ENCODE measurements around the gene AMH. TPM values are rescaled to one million over a fixed set of nuclear protein-coding genes. Genes with fewer than 3 reads are reported as not detected.

Gene AMH
- total RNA-seq, 2 donors from 2014 or later: 2.8 to 3.5 TPM

DNA sequence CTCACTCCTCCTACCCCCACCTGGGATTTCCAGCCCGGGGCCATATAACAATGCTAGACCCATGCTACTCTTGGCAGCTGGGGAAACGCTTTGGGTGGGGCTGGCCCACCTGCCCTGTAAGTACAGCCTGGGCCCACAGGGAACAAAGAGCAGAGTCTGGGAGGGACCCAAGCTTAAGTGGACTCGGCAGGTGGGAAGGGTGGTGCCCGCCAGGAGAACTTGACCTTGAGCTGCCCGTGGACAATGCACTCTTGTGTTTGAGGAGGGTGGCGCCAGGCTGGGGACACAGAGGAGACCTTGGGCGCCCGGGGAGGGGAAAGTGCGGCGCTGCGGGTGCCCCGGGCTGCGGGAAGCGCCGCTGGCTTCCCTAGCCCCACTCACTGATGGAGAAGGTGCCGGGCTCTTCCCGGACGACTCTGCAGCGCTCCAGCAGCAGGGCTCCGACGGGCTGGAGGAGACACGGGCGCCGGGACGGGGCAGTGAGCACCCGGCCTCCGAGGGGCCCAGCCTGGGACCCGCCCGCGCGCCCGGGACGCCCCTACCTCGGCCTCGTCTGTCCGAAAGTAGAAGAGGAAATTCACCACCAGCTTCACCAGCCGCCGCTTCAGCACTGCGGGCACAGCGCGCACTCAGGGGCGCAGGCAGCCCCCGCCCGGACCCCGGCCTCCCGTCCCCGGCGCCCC lies 13.6 kb upstream of the AMH start:
- peak overlapping the region; percentile 89 for H3K4me3 Mint-ChIP-seq
- no peaks in the 10 kb centered on the region for H3K27me3 Mint-ChIP-seq
- peaks cover 14% of the 10 kb centered on the region for H3K36me3 Mint-ChIP-seq
- DNase-seq (ENCODE audit: low spot score) (no peak), ATAC-seq (peak; percentile 2 to 11)
- H3K9me3 Mint-ChIP-seq: no peaks in the 10 kb centered on the region
- H3K27ac Mint-ChIP-seq: peak overlapping the region; percentile 70 to 88
- peaks cover 55 to 57% of the 10 kb centered on the region in 2 donors for H3K4me1 Mint-ChIP-seq (ENCODE audit: low read depth in 2 of 2)

DNA sequence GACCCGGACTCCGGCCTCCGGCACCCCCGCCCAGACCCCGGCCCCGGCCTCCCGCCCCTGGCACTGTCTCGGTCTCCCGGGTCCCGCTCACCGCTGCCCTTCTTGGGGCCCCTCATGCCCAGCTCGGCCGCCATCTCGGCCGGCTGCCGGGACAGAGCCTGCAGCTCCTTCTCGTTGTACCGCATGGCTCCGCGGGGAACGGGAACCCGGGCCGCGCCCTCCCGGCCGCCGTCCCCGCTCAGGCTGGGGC lies 13.1 kb upstream of the AMH start:
- H3K36me3 Mint-ChIP-seq: peaks cover 14% of the 10 kb centered on the region
- no peaks in the 10 kb centered on the region for H3K9me3 Mint-ChIP-seq
- ATAC-seq: no peak
- peaks cover 59 to 62% of the 10 kb centered on the region in 2 donors for H3K4me1 Mint-ChIP-seq (ENCODE audit: low read depth in 2 of 2)
- no peak for DNase-seq (ENCODE audit: low spot score)
- H3K27me3 Mint-ChIP-seq: no peaks in the 10 kb centered on the region
- H3K4me3 Mint-ChIP-seq: peak overlapping the region; percentile 89
- peak overlapping the region; percentile 71 to 94 for H3K27ac Mint-ChIP-seq

DNA sequence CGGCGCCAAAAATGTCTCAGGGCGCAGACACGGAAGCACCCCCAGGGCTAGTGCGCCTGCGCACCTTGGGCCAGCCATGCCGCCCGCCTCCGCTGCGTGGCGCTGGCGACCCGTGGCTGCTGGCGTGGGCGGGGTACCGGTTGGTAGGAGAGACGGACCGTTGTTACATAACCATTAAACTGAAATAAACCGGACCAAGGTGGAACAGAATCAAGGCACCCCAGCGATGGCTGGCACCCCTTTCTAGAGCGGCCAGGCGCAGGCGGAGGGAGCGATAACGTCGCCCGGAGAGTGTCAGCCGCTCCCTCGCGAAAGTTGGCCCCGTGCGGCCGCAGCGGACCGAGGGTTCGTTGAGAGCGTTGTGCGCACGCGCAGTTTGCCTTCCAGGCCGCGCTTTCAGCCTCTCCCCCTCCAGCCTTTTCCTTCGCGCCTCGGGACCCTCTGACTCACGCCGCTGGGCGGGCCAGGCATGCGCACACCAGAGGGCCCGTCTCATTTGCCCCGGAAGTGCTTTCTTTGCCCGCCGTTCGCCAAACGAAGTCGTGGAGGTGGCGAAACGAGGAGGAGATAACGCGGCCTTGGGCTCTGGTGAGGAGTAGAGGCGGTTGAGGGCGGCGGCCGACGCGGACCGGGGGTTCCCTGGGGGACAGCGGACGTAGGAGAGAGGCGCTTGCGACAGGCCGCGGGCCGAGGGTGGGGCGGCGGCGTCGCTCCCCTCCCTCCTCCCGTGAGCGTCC lies 12.6 kb upstream of the AMH start, which contains the start of the genes PLEKHJ1 and SF3A2:
PLEKHJ1 (minus strand) TSS at position 16 of the 737 bp plus-strand sequence. CDS start 81 bp downstream, outside the sequence.
SF3A2 (plus strand) TSS at position 511 of the 737 bp plus-strand sequence. CDS start 6,595 bp downstream, outside the sequence.
- H3K4me3 Mint-ChIP-seq: peak within 1 kb of the TSS; percentile 89
- DNase-seq (ENCODE audit: low spot score) (peak; percentile 99), ATAC-seq (peak; percentile 88 to 92)
- H3K27me3 Mint-ChIP-seq: no peaks in the 10 kb centered on the region
- peaks cover 64 to 67% of the 10 kb centered on the region in 2 donors for H3K4me1 Mint-ChIP-seq (ENCODE audit: low read depth in 2 of 2)
- no peaks in the 10 kb centered on the region for H3K9me3 Mint-ChIP-seq
- H3K27ac Mint-ChIP-seq: peak within 1 kb of the TSS; percentile 71 to 94
- peaks cover 14% of the 10 kb centered on the region for H3K36me3 Mint-ChIP-seq

DNA sequence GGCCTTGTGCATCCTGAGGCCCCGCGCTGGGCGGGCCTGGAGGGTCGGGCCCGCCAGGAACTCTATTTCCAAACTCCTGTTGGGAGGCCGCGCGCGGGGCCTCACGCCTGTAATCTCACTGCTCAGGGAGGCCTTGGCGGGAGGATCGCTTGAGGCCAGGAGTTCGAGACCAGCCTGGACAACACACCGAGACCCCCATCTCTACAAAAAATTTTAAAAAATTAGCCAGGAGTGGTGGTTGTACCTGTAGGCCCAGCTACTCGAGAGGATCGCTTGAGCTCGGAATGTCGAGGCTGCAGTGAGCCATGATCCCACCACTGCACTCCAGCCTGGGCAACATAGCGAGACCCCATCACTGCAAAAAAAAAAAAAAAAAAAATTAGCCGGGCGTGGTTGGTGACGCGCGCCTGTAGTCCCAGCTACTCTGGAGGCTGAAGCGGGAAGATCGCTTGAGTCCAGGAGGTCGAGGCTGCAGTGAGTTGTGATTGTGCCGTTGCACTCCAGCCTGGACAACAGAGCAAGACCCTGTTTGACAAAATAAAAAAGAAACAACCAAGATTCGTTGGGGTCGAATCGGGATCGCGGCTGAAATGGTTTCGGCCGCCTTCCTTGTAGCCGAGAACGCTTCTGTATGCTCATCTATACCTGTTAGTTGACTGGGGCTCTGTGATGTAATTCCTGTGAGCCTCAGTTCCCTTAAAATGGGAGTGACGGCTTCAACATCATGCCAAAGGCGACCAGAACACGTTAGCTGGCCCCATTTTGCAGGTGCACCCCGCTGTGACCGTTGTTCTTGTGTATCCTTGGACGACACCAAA lies 11.9 kb upstream of the AMH start:
- DNase-seq (ENCODE audit: low spot score): no peak
- peaks cover 14% of the 10 kb centered on the region for H3K36me3 Mint-ChIP-seq

DNA sequence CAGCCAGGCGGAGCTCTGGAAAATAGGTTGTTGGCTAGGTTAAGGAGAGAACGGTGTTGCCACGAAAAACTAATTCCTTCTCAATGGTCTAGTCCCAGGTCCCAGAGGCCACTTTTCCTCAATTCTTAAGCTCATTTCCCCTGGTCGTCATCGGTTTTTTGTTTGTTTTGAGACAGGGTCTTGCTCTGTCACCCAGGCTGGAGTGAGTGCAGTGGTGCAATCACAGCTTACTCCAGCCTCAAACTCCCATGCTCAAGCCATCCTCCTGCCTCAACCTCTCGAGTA lies 11.3 kb upstream of the AMH start:
- peaks cover 71 to 73% of the 10 kb centered on the region in 2 donors for H3K4me1 Mint-ChIP-seq (ENCODE audit: low read depth in 2 of 2)
- peak overlapping the region; percentile 89 for H3K4me3 Mint-ChIP-seq
- peaks cover 14% of the 10 kb centered on the region for H3K36me3 Mint-ChIP-seq
- H3K27ac Mint-ChIP-seq: peak overlapping the region; percentile 71 to 94
- ATAC-seq (no peak), DNase-seq (ENCODE audit: low spot score) (no peak)
- no peaks in the 10 kb centered on the region for H3K9me3 Mint-ChIP-seq
- H3K27me3 Mint-ChIP-seq: no peaks in the 10 kb centered on the region

More for the DNA sequence above, 11.9 kb upstream of the AMH start:
- peak overlapping the region; percentile 71 to 94 for H3K27ac Mint-ChIP-seq
- peak overlapping the region; percentile 89 for H3K4me3 Mint-ChIP-seq
- H3K27me3 Mint-ChIP-seq: no peaks in the 10 kb centered on the region
- ATAC-seq: no peak
- H3K4me1 Mint-ChIP-seq (ENCODE audit: low read depth in 2 of 2): peaks cover 68% of the 10 kb centered on the region in 2 donors
- H3K9me3 Mint-ChIP-seq: no peaks in the 10 kb centered on the region

DNA sequence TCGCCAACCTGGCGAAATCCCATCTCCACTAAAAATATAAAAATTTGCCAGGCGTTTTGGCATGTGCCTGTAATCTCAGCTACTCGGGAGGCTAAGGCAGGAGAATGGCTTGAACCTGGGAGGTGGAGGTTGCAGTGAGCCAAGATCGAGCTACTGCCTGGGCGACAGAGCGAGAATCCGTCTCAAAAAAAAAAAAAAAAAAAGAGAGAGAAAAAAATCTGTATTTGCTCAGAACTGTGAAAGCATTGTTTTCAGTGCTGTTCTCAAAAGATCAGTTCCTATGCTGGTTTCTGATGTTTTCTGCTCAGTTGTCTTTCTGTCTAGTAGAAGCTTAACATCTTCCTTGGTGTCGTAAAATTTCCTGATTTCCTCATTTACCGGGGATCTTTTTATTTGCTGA lies 9.9 kb upstream of the AMH start:
- H3K36me3 Mint-ChIP-seq: peaks cover 14% of the 10 kb centered on the region
- DNase-seq (ENCODE audit: low spot score) (no peak), ATAC-seq (no peak)
- H3K9me3 Mint-ChIP-seq: no peaks in the 10 kb centered on the region
- peaks cover 67 to 69% of the 10 kb centered on the region in 2 donors for H3K4me1 Mint-ChIP-seq (ENCODE audit: low read depth in 2 of 2)
- H3K27ac Mint-ChIP-seq: peak overlapping the region; percentile 71 to 94
- H3K27me3 Mint-ChIP-seq: no peaks in the 10 kb centered on the region
- peak overlapping the region; percentile 89 for H3K4me3 Mint-ChIP-seq

DNA sequence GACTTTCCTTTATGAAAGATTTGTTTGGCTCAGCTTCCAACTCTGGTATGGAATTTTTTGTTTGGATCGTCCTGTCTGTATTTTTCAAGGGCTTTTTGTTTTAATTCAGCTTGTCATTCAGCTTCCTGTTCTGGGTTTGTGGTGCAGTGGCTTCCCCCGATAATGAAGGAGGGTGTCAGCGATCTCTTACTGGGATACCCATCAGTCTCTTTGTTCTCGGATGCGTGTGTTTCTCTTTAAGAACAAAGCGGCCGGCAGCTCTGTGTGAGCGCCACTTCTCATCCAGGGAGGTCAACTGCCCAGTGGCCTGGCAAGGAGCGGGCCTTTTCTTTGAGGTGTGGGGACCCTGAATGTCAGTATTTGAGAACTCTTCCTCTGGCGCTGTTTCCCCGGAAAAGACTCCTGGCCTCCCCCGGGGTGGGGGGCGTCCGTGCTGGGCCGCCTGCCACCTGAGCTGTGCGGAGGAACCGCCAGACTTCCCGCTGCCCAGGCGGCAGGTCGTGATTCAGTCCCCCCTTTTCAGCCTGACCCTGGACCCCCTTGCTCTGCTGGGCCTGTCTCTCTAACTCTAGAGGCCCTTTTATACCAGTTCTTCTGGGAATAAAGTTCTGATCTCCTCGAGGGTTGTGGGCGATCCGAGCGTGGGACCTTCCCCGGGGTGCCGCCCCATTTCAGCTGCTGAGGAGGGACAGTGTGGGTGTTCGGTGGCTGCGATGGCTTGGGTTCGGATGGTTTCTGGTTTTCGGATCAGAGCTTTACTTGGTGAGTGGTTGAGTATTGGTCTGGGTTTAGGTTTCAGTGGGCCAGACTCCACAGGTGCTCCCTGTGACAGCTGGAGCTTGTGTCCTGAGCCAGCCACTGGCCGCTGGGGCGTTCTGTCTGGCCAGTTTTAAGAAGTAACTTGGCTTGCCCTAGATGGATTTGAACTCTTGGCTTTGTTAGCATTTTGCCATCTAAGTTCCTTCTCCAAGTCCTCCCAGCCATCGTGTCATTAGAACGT lies 9.1 kb upstream of the AMH start:
- DNase-seq (ENCODE audit: low spot score) (no peak), ATAC-seq (no peak)
- H3K4me1 Mint-ChIP-seq (ENCODE audit: low read depth in 2 of 2): peaks cover 59 to 60% of the 10 kb centered on the region in 2 donors
- H3K27me3 Mint-ChIP-seq: no peaks in the 10 kb centered on the region
- H3K9me3 Mint-ChIP-seq: no peaks in the 10 kb centered on the region
- H3K27ac Mint-ChIP-seq: peak overlapping the region; percentile 71 to 94
- peaks cover 14% of the 10 kb centered on the region for H3K36me3 Mint-ChIP-seq
- peak overlapping the region; percentile 89 for H3K4me3 Mint-ChIP-seq

DNA sequence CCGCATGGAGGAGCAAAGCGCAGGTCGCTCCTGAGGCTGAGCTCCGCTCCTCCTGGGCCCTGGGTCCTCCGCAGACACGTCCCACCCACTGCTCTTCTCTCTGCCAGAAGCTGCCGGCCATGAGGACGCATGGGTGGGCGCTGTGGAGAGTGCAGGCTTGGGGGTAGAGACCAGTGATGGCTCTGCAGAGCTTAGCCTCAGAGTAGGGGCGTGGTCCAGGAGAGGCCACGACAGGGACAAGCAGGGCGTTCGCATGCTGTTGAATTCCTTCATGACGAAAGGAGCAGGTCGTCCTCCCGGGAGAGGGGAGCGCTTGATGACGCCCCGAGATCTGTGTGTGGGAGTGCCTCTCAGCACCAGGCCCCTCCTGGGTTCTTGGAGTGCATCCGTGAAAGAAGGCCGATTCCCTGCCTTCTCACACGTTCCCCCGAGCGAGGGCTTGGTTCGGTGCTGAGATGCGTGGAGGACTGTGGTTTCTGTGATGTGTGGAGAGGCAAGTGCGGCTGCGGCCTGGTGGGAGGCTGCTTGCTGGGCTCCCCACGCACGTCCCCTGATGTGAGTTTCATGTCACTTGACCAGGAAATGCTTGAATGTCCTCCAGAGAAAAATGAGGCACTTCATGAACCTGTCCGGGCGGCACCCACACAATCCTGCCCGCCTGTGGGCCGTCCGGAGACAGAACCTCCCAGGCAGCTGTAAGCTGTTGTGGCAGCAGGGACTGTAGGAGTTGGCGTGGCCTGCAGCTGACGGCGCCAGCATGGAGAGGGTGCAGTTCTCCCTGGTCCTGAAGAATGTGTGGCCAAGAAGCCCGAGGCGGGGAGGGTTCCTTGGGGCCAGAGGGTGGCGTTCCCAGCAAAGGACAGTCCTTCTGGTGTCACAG lies 8.0 kb upstream of the AMH start:
- H3K27me3 Mint-ChIP-seq: no peaks in the 10 kb centered on the region
- H3K4me1 Mint-ChIP-seq (ENCODE audit: low read depth in 2 of 2): peaks cover 55% of the 10 kb centered on the region in 2 donors
- peak overlapping the region; percentile 89 for H3K4me3 Mint-ChIP-seq
- ATAC-seq (no peak), DNase-seq (ENCODE audit: low spot score) (no peak)
- H3K9me3 Mint-ChIP-seq: no peaks in the 10 kb centered on the region
- peaks cover 14% of the 10 kb centered on the region for H3K36me3 Mint-ChIP-seq
- H3K27ac Mint-ChIP-seq: peak overlapping the region; percentile 71 to 94

DNA sequence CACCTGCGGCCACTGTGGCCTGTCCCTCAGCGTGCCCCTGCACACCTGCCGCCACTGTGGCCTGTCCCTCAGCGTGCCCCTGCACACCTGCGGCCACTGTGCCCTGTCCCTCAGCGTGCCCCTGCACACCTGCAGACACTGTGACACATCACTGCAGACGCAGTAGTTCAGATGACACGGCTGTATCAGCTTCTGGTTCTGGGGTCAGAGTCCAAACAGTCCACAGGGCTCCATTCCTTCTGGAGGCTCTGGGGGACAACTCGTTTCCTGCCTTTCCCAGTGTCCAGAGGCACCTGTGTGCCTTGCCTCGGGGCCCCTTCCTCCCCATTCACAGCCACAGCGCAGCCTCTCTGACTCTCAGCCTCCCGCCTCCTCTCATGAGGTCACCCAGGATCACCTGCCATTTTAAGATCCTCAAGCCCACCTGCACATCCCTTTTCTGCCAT lies 7.0 kb upstream of the AMH start:
- peaks cover 49% of the 10 kb centered on the region in 2 donors for H3K4me1 Mint-ChIP-seq (ENCODE audit: low read depth in 2 of 2)
- H3K36me3 Mint-ChIP-seq: peaks cover 14% of the 10 kb centered on the region
- ATAC-seq (no peak), DNase-seq (ENCODE audit: low spot score) (no peak)
- no peaks in the 10 kb centered on the region for H3K27me3 Mint-ChIP-seq
- peak overlapping the region in 1 of 2 donors; percentile 59 for H3K27ac Mint-ChIP-seq
- H3K9me3 Mint-ChIP-seq: no peaks in the 10 kb centered on the region
- no peak overlapping the region for H3K4me3 Mint-ChIP-seq

DNA sequence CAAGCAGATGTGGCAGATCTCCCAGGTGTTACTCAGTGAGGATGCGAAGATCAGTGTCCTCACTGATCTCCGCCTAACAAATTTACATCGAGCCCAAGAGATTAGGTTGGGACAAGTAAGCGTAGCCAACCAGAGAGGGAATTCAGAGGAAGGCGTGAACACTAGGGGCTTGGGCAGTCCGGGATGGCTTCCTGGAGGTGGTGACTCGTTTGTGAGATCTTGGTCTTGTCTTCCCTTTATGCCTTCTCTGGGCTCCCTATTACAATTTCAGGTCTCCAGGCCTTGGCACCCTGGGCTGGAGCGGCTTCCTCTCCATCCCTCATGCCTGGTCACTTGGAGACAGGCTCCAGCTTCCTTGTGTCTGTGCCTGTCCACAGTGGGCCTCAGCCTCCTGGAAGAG lies 6.3 kb upstream of the AMH start:
- ATAC-seq (no peak), DNase-seq (ENCODE audit: low spot score) (no peak)
- H3K4me1 Mint-ChIP-seq (ENCODE audit: low read depth in 2 of 2): peaks cover 43 to 45% of the 10 kb centered on the region in 2 donors
- H3K27ac Mint-ChIP-seq: peak overlapping the region in 1 of 2 donors; percentile 59
- no peaks in the 10 kb centered on the region for H3K9me3 Mint-ChIP-seq
- peaks cover 14% of the 10 kb centered on the region for H3K36me3 Mint-ChIP-seq
- no peaks in the 10 kb centered on the region for H3K27me3 Mint-ChIP-seq
- no peak overlapping the region for H3K4me3 Mint-ChIP-seq

DNA sequence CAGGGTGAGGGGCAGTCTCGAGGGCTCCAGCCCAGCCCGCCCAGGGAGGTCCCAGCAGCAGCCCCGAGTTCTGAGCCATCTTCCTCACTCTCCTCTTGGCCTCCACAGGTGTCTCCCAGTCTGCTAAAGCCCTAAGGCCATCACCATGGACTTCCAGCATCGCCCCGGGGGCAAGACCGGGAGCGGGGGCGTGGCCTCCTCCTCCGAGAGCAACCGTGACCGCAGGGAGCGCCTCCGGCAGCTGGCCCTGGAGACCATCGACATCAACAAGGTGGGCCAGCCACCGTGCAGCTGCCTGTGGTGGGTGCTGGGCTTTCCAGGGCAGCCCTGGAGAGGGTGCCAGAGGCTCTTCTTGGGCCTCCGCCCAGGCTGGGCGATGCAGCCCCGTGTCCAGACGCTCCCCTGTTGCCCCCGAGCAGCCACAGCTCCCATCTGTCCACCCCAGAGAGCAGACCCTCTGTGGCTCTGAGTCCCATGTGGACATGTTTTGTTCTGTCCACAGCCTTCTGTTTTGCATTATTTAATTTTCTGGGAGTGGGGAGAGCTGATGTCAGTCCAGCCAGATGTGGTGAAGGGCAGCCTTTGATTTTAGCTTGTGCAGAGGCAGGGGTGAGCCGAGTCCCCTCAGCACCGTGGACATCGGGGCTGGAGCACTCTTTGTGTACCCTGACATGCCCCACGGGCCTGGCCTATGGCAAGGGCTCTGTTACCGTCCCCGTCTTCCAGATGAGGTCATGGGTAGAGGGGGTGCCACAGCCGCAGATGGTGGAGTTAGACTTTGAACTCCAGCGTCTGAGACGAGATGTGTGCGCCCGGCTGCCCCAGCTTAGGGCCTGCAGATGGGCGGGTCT lies 5.6 kb upstream of the AMH start:
- no peaks in the 10 kb centered on the region for H3K9me3 Mint-ChIP-seq
- H3K4me3 Mint-ChIP-seq: no peak overlapping the region
- H3K4me1 Mint-ChIP-seq (ENCODE audit: low read depth in 2 of 2): peaks cover 36 to 38% of the 10 kb centered on the region in 2 donors
- ATAC-seq: no peak
- H3K36me3 Mint-ChIP-seq: peaks cover 9% of the 10 kb centered on the region
- no peak for DNase-seq (ENCODE audit: low spot score)
- H3K27me3 Mint-ChIP-seq: no peaks in the 10 kb centered on the region
- no peak overlapping the region for H3K27ac Mint-ChIP-seq

DNA sequence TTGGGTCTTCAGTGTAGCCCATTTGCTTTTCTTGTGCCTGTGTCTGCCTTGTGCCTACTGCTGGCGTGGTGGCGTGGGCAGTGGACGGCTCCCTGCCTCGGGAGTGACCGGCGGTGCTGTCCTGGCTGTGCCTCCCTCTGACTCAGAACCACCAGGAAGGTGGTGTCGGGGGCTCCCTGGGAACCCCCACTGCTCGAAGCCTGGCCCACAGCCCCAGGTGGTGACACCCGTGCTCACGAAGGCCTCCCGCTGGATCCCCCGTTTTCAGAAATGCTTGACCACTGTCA lies 5.1 kb upstream of the AMH start:
- H3K4me1 Mint-ChIP-seq (ENCODE audit: low read depth in 2 of 2): peaks cover 31 to 33% of the 10 kb centered on the region in 2 donors

More for the DNA sequence above, 5.1 kb upstream of the AMH start:
- H3K27me3 Mint-ChIP-seq: no peaks in the 10 kb centered on the region
- DNase-seq (ENCODE audit: low spot score) (no peak), ATAC-seq (no peak)
- no peak overlapping the region for H3K4me3 Mint-ChIP-seq
- H3K9me3 Mint-ChIP-seq: no peaks in the 10 kb centered on the region
- H3K36me3 Mint-ChIP-seq: peaks cover 6% of the 10 kb centered on the region
- H3K27ac Mint-ChIP-seq: no peak overlapping the region

Data from natural killer cell treated with Interleukin-12 subunit alpha and Interleukin-12 subunit beta and Interleukin-15 and Interleukin-18, amount 100 ng/mL, for 72 hours (primary cell).